Gastroesophageal sphincter (tissue), 3 donors: Measurements from ENCODE around the gene SPINT2.
"Not testable (repeated sequence)": the region's sequence is repeated elsewhere in the genome, so short reads cannot be mapped to it uniquely, and the experiment has no call there.

Experiments
- CTCF ChIP-seq, 4 experiments: fragments of 200-600 bp in 2 of 4; fragments of 450-650 bp in 2 of 4; sonication (generic) in 1 of 4; IDR thresholded peaks; one replicate each; pipeline ENCODE4 v1.5.1; 2017 to 2019; ENCODE audit warnings: antibody characterized with exemption in 4 of 4, mild to moderate bottlenecking in 2 of 4, moderate library complexity in 2 of 4
- EP300 ChIP-seq: sonication (generic); formaldehyde crosslinking; IDR thresholded peaks from one replicate; pipeline ENCODE4 v1.6.1; 2017; ENCODE audit warnings: antibody characterized with exemption, mild to moderate bottlenecking
- POLR2A ChIP-seq, 2 donors: fragments of 450-650 bp; IDR thresholded peaks; one replicate each; pipeline ENCODE4 v1.6.1; 2017; ENCODE audit warnings: antibody characterized with exemption in 2 of 2, mild to moderate bottlenecking in 2 of 2, moderate library complexity in 1 of 2

DNA sequence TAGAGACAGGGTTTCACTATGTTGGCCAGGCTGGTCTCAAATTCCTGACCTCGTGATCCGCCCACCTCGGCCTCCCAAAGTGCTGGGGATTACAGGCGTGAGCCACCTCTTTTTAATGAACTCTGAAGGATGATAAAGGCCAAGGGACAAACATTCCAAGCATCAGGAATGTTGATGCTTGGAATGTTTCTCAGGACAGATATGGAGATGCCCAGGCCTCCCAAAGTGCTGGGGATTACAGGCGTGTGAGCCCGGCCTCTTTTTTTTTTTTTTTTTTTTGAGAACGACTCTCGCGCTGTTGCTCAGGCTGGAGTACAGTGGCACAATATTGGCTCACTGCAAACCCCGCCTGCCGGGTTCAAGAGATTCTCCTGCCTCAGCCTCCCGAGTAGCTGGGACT is 2.4 kb upstream of the SPINT2 start:
- not testable (repeated sequence) for TF ChIP-seq CTCF (IDR thresholded peaks at IDR 0.05); EP300; POLR2A (IDR thresholded peaks at IDR 0.05)
